Mesendoderm (in vitro differentiated cells): ENCODE results near the gene SLC30A10.
"Not testable (repeated sequence)": the region's sequence is repeated elsewhere in the genome, so short reads cannot be mapped to it uniquely, and the experiment has no call there.

Experiments
- DNase-seq: peaks from one replicate; pipeline ENCODE4 v3.0.0; 2013
- H2AK5ac ChIP-seq: 2 replicates; pipeline ENCODE4 v1.6.1; 2013; ENCODE audit warnings: low read length, inconsistent platforms
- H2BK120ac ChIP-seq: 2 replicates; pipeline ENCODE4 v1.6.1; 2013; ENCODE audit warnings: low read depth, mild to moderate bottlenecking, low read length, moderate library complexity, mixed read lengths
- H2BK15ac ChIP-seq: replicated peaks from 2 replicates; pipeline ENCODE4 v1.6.1; 2013; ENCODE audit warnings: low read depth, mild to moderate bottlenecking, moderate library complexity
- H2BK5ac ChIP-seq: 2 replicates; pipeline ENCODE4 v1.6.1; 2013; ENCODE audit warnings: low read length, inconsistent platforms
- H3K18ac ChIP-seq: 2 replicates; pipeline ENCODE4 v1.6.1; 2013; ENCODE audit warnings: mild to moderate bottlenecking, low read length, mixed read lengths
- H3K23ac ChIP-seq: one replicate; pipeline ENCODE4 v1.6.1; 2013; ENCODE audit warnings: low read length
- H3K27ac ChIP-seq: 2 replicates; pipeline ENCODE4 v1.5.1; 2013; ENCODE audit warnings: low read depth, mild to moderate bottlenecking, inconsistent platforms, low read length, moderate library complexity
- H3K27me3 ChIP-seq: 2 replicates; pipeline ENCODE4 v1.6.1; 2013; ENCODE audit warnings: low read length, control low read depth, mild to moderate bottlenecking, inconsistent platforms; ENCODE audit not compliant: insufficient read depth, poor library complexity
- H3K36me3 ChIP-seq: 2 replicates; pipeline ENCODE4 v1.6.1; 2013; ENCODE audit warnings: low read length, inconsistent platforms; ENCODE audit not compliant: control insufficient read depth, insufficient read depth
- H3K4ac ChIP-seq: one replicate; pipeline ENCODE4 v1.6.1; 2013; ENCODE audit warnings: low read depth, mild to moderate bottlenecking, low read length, moderate library complexity
- H3K4me1 ChIP-seq: 2 replicates; pipeline ENCODE4 v1.6.1; 2013; ENCODE audit warnings: low read depth, low read length, inconsistent platforms; ENCODE audit not compliant: control insufficient read depth
- H3K4me2 ChIP-seq: 2 replicates; pipeline ENCODE4 v1.6.1; 2013; ENCODE audit warnings: low read length
- H3K4me3 ChIP-seq: 2 replicates; pipeline ENCODE4 v1.5.1; 2013; ENCODE audit warnings: mild to moderate bottlenecking, low read length
- H3K56ac ChIP-seq: one replicate; pipeline ENCODE4 v1.6.1; 2013; ENCODE audit warnings: low read length
- H3K79me1 ChIP-seq: 2 replicates; pipeline ENCODE4 v1.6.1; 2013; ENCODE audit warnings: low read length, inconsistent platforms
- H3K79me2 ChIP-seq: 2 replicates; pipeline ENCODE4 v1.6.1; 2013; ENCODE audit warnings: mild to moderate bottlenecking, low read length; ENCODE audit not compliant: control insufficient read depth, insufficient read depth
- H3K9ac ChIP-seq: 2 replicates; pipeline ENCODE4 v1.6.1; 2013; ENCODE audit warnings: low read length, inconsistent platforms
- H4K5ac ChIP-seq: one replicate; pipeline ENCODE4 v1.6.1; 2013; ENCODE audit warnings: low read length
- H4K8ac ChIP-seq: one replicate; pipeline ENCODE4 v1.6.1; 2013; ENCODE audit warnings: low read depth, mild to moderate bottlenecking, control low read depth, low read length, moderate library complexity
- WGBS: extraction: QIAGEN DNeasy Blood & Tissue Kit; methylation state at CpG from one replicate; pipeline ENCODE4 v1.1.7; 2013; ENCODE audit warnings: low lambda C conversion rate, missing lambda C conversion rate; ENCODE audit not compliant: insufficient coverage; ENCODE audit errors: extremely low coverage; 5-methylcytosine and 5-hydroxymethylcytosine counted together

SLC30A10 gene

GRCh38 chr1:219880765-219881457 lies 47.4 kb downstream of the SLC30A10 start:
- Histone ChIP-seq H3K4me1 (no peaks in the 10 kb centered on the region), H2BK120ac (no peak overlapping the region), H4K8ac (no peak overlapping the region), H3K23ac (no peak overlapping the region), H3K36me3 (no peaks in the 10 kb centered on the region), H3K18ac (no peak overlapping the region), H3K4me2 (no peak overlapping the region), H3K4me3 (no peak overlapping the region), H2AK5ac (no peak overlapping the region), H3K4ac (no peak overlapping the region), H4K5ac (no peak overlapping the region), H3K27ac (no peak overlapping the region), H2BK15ac (no peak overlapping the region), H3K79me1 (no peaks in the 10 kb centered on the region), H3K79me2 (no peaks in the 10 kb centered on the region), H3K9ac (no peak overlapping the region), H2BK5ac (no peak overlapping the region), H3K27me3 (no peaks in the 10 kb centered on the region), H3K56ac (no peak overlapping the region)
- peak; percentile 57 for DNase-seq

- DNase-seq, result no peak
- no peak overlapping the region for H4K8ac ChIP-seq
- WGBS, result no CpG with 5 or more reads among the region's 5 CpGs
Measured at GRCh38 chr1:219876798-219877209, 51.6 kb downstream of the SLC30A10 start.

GRCh38 chr1:219875860-219876259 lies 52.5 kb downstream of the SLC30A10 start:
- Histone ChIP-seq H3K27me3 (no peaks in the 10 kb centered on the region), H3K23ac (no peak overlapping the region), H3K56ac (no peak overlapping the region), H3K4me3 (no peak overlapping the region), H3K79me1 (no peaks in the 10 kb centered on the region), H3K79me2 (no peaks in the 10 kb centered on the region), H3K27ac (no peak overlapping the region), H4K8ac (no peak overlapping the region), H2BK15ac (no peak overlapping the region), H2BK120ac (no peak overlapping the region), H3K9ac (no peak overlapping the region), H3K4me1 (no peaks in the 10 kb centered on the region), H3K36me3 (no peaks in the 10 kb centered on the region), H2BK5ac (no peak overlapping the region), H3K4ac (no peak overlapping the region), H3K18ac (no peak overlapping the region), H2AK5ac (no peak overlapping the region), H4K5ac (no peak overlapping the region), H3K4me2 (no peak overlapping the region)
- no CpG with 5 or more reads among the region's 3 CpGs for WGBS
- no peak for DNase-seq

More at GRCh38 chr1:219876798-219877209, 51.6 kb downstream of the SLC30A10 start:
- Histone ChIP-seq H4K5ac (no peak overlapping the region), H2BK15ac (no peak overlapping the region), H3K4me1 (no peaks in the 10 kb centered on the region), H2BK5ac (no peak overlapping the region), H3K36me3 (no peaks in the 10 kb centered on the region), H3K4me2 (no peak overlapping the region), H3K56ac (no peak overlapping the region), H3K9ac (no peak overlapping the region), H3K27ac (no peak overlapping the region), H3K27me3 (no peaks in the 10 kb centered on the region), H3K79me1 (no peaks in the 10 kb centered on the region), H3K4me3 (no peak overlapping the region), H3K18ac (no peak overlapping the region), H3K4ac (no peak overlapping the region), H3K79me2 (no peaks in the 10 kb centered on the region), H2AK5ac (no peak overlapping the region), H3K23ac (no peak overlapping the region), H2BK120ac (no peak overlapping the region)

GRCh38 chr1:219872538-219872937 lies 55.8 kb downstream of the SLC30A10 start:
- H3K4me2 ChIP-seq, H3K36me3 ChIP-seq, H3K18ac ChIP-seq, H3K9ac ChIP-seq, H2BK15ac ChIP-seq, H3K27ac ChIP-seq, H3K4me3 ChIP-seq, DNase-seq, H2BK120ac ChIP-seq, H4K5ac ChIP-seq, H2AK5ac ChIP-seq, H3K79me1 ChIP-seq, H3K23ac ChIP-seq, H3K4me1 ChIP-seq, H3K27me3 ChIP-seq, H4K8ac ChIP-seq, H3K4ac ChIP-seq, H2BK5ac ChIP-seq, H3K56ac ChIP-seq, H3K79me2 ChIP-seq: not testable (repeated sequence)
- no CpG with 5 or more reads among the region's 1 CpG for WGBS

- H3K4ac ChIP-seq, result no peak overlapping the region
- H2BK5ac ChIP-seq, result no peak overlapping the region
- H3K18ac ChIP-seq, result no peak overlapping the region
- no peak overlapping the region for H3K4me3 ChIP-seq
- no peaks in the 10 kb centered on the region for H3K79me1 ChIP-seq
- H3K27me3 ChIP-seq, result no peaks in the 10 kb centered on the region
- no peaks in the 10 kb centered on the region for H3K79me2 ChIP-seq
- no peaks in the 10 kb centered on the region for H3K36me3 ChIP-seq
- H4K8ac ChIP-seq, result no peak overlapping the region
- no peak overlapping the region for H3K23ac ChIP-seq
- no peak overlapping the region for H2BK120ac ChIP-seq
- no peak overlapping the region for H3K56ac ChIP-seq
- DNase-seq, result no peak
- no peak overlapping the region for H3K9ac ChIP-seq
- no CpG with 5 or more reads among the region's 3 CpGs for WGBS
- H2AK5ac ChIP-seq, result no peak overlapping the region
- H4K5ac ChIP-seq, result no peak overlapping the region
- no peak overlapping the region for H2BK15ac ChIP-seq
- H3K4me2 ChIP-seq, result no peak overlapping the region
- no peaks in the 10 kb centered on the region for H3K4me1 ChIP-seq
- H3K27ac ChIP-seq, result no peak overlapping the region
Measured at GRCh38 chr1:219871427-219872057, 56.8 kb downstream of the SLC30A10 start.

- H3K4me1 ChIP-seq, H3K27ac ChIP-seq, H2BK5ac ChIP-seq, H3K4ac ChIP-seq, H3K79me2 ChIP-seq, H3K9ac ChIP-seq, H2BK120ac ChIP-seq, H3K18ac ChIP-seq, H3K36me3 ChIP-seq, H4K5ac ChIP-seq, DNase-seq, H3K4me3 ChIP-seq, H3K27me3 ChIP-seq, H2BK15ac ChIP-seq, H2AK5ac ChIP-seq, H3K56ac ChIP-seq, H3K23ac ChIP-seq, H3K4me2 ChIP-seq, H3K79me1 ChIP-seq, H4K8ac ChIP-seq: not testable (repeated sequence)
- no CpG with 5 or more reads among the region's 3 CpGs for WGBS
Measured at GRCh38 chr1:219868615-219869014, 59.7 kb downstream of the SLC30A10 start.
